Neuronal stem cell (in vitro differentiated cells): Measurements from ENCODE around the gene MINDY4B.

Source experiments
- DNase-seq: peaks from one replicate; pipeline ENCODE4 v3.0.0-alpha.2; 2013; ENCODE audit warnings: low spot score
- H2AFZ ChIP-seq: one replicate; pipeline ENCODE4 v1.6.1; 2013; ENCODE audit warnings: mild to moderate bottlenecking, low read length, inconsistent platforms
- H2AK5ac ChIP-seq: 2 replicates; pipeline ENCODE4 v1.6.1; 2013; ENCODE audit warnings: low read depth, mild to moderate bottlenecking, inconsistent platforms, low read length, moderate library complexity, mixed read lengths
- H2BK120ac ChIP-seq: 2 replicates; pipeline ENCODE4 v1.6.1; 2013; ENCODE audit warnings: low read depth, mild to moderate bottlenecking, inconsistent platforms, low read length, moderate library complexity, mixed read lengths
- H2BK12ac ChIP-seq: one replicate; pipeline ENCODE4 v1.6.1; 2013; ENCODE audit warnings: low read length, inconsistent platforms
- H2BK15ac ChIP-seq: 2 replicates; pipeline ENCODE4 v1.6.1; 2013; ENCODE audit warnings: mild to moderate bottlenecking, low read length, inconsistent platforms, mixed read lengths
- H2BK5ac ChIP-seq: one replicate; pipeline ENCODE4 v1.6.1; 2013; ENCODE audit warnings: inconsistent platforms, mild to moderate bottlenecking, low read length, moderate library complexity
- H3K14ac ChIP-seq: one replicate; pipeline ENCODE4 v1.6.1; 2013; ENCODE audit warnings: low read length, inconsistent platforms
- H3K18ac ChIP-seq: 2 replicates; pipeline ENCODE4 v1.6.1; 2013; ENCODE audit warnings: low read length, inconsistent platforms
- H3K23ac ChIP-seq: 2 replicates; pipeline ENCODE4 v1.6.1; 2013; ENCODE audit warnings: low read depth, mild to moderate bottlenecking, mixed read lengths, low read length, inconsistent platforms; ENCODE audit not compliant: poor library complexity
- H3K27ac ChIP-seq: replicated peaks from 3 replicates; pipeline ENCODE4 v1.5.1; 2013; ENCODE audit warnings: low read length, inconsistent platforms
- H3K27me3 ChIP-seq, 3 experiments: 2 replicates each; pipeline ENCODE4 v1.6.1; 2013; ENCODE audit warnings: low read length in 3 of 3, mild to moderate bottlenecking in 2 of 3, inconsistent platforms in 1 of 3, low read depth in 1 of 3, mixed read lengths in 1 of 3, moderate library complexity in 1 of 3; ENCODE audit not compliant: control insufficient read depth in 3 of 3, insufficient read depth in 3 of 3
- H3K36me3 ChIP-seq, 2 donors: replicated peaks in 1 of 2; 2 replicates each; pipeline ENCODE4 v1.6.1; 2013; ENCODE audit warnings: low read length in 2 of 2; ENCODE audit not compliant: control insufficient read depth in 2 of 2, insufficient read depth in 2 of 2
- H3K4ac ChIP-seq: 2 replicates; pipeline ENCODE4 v1.6.1; 2013; ENCODE audit warnings: inconsistent platforms, mild to moderate bottlenecking, low read length, moderate library complexity
- H3K4me1 ChIP-seq, 2 donors: 1 replicate in 1 of 2; 2 replicates in 1 of 2; pipeline ENCODE4 v1.6.1; 2013; ENCODE audit warnings: low read length in 2 of 2, low read depth in 1 of 2; ENCODE audit not compliant: control insufficient read depth in 2 of 2, insufficient read depth in 1 of 2
- H3K4me2 ChIP-seq: one replicate; pipeline ENCODE4 v1.6.1; 2013; ENCODE audit warnings: mild to moderate bottlenecking, low read length, inconsistent platforms; ENCODE audit not compliant: insufficient read depth, poor library complexity, severe bottlenecking
- H3K4me3 ChIP-seq, 2 donors: 2 replicates each; pipeline ENCODE4 v1.5.1; 2013; ENCODE audit warnings: low read length in 2 of 2, mild to moderate bottlenecking in 2 of 2, inconsistent platforms in 1 of 2, moderate library complexity in 1 of 2
- H3K79me1 ChIP-seq: one replicate; pipeline ENCODE4 v1.6.1; 2013; ENCODE audit warnings: low read depth, mild to moderate bottlenecking, inconsistent platforms, low read length, moderate library complexity
- H3K9ac ChIP-seq: one replicate; pipeline ENCODE4 v1.6.1; 2013; ENCODE audit warnings: mild to moderate bottlenecking, low read depth, low read length, inconsistent platforms; ENCODE audit not compliant: poor library complexity
- H3K9me3 ChIP-seq, 2 donors: replicated peaks in 1 of 2; 2 replicates each; pipeline versions ENCODE3 to v1.6.1; 2013; ENCODE audit warnings: low read length in 2 of 2, mild to moderate bottlenecking in 2 of 2, inconsistent platforms in 1 of 2, low read depth in 1 of 2, mixed read lengths in 1 of 2, moderate library complexity in 1 of 2; ENCODE audit not compliant: control insufficient read depth in 2 of 2, insufficient read depth in 1 of 2
- H4K8ac ChIP-seq: one replicate; pipeline ENCODE4 v1.6.1; 2013; ENCODE audit warnings: low read depth, mild to moderate bottlenecking, inconsistent platforms, low read length, moderate library complexity
- H4K91ac ChIP-seq: one replicate; pipeline ENCODE4 v1.6.1; 2013; ENCODE audit warnings: low read length, low read depth, mild to moderate bottlenecking, inconsistent platforms; ENCODE audit not compliant: poor library complexity
- WGBS, 2 donors: extraction: QIAGEN DNeasy Blood & Tissue Kit; methylation state at CpG; one replicate each; pipeline ENCODE4 v1.1.7; 2013; ENCODE audit warnings: missing lambda C conversion rate in 2 of 2, mixed read lengths in 1 of 2; ENCODE audit not compliant: insufficient read length in 2 of 2, insufficient replicate concordance in 1 of 2; ENCODE audit errors: extremely low coverage in 2 of 2; 5-methylcytosine and 5-hydroxymethylcytosine counted together

MINDY4B gene

DNA sequence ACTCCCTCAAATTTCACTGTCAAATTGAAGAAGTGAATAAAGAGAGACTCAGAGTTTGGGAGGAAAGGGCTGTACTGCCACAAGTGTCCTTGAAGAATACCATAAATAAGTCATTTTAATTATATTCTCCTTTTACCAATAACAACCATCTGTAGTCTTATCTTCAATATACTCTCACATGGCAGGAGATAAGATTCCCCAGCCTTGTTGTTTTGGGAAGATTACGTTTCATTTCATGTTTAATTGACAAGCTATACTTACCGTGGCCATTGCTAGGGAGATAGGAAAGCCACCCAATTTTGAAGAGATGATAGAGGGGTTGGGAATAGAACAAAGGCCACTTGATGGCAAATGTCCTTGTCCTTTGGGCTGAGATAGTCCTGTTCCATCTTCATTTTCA lies 2.3 kb downstream of the MINDY4B start:
- H2BK120ac ChIP-seq = no peak overlapping the region
- H4K8ac ChIP-seq = no peak overlapping the region
- H3K4me2 ChIP-seq = no peak overlapping the region
- DNase-seq = no peak
- no peak overlapping the region for H3K27ac ChIP-seq
- no peak overlapping the region for H4K91ac ChIP-seq
- H2AFZ ChIP-seq = no peak overlapping the region
- H3K4me3 ChIP-seq = no peak overlapping the region
- WGBS, 2 donors = no CpG with 5 or more reads among the region's 2 CpGs
- no peaks in the 10 kb centered on the region for H3K79me1 ChIP-seq
- H2BK12ac ChIP-seq = no peak overlapping the region
- no peak overlapping the region for H3K14ac ChIP-seq
- H2BK5ac ChIP-seq = no peak overlapping the region
- no peak overlapping the region for H3K4ac ChIP-seq
- H3K27me3 ChIP-seq = peaks cover 0 to 19% (median 0%) of the 10 kb centered on the region in 3 experiments
- no peaks in the 10 kb centered on the region for H3K9me3 ChIP-seq
- no peak overlapping the region for H3K18ac ChIP-seq
- H3K4me1 ChIP-seq = peaks cover 0 to 4% of the 10 kb centered on the region in 2 donors
- no peak overlapping the region for H2BK15ac ChIP-seq
- no peaks in the 10 kb centered on the region for H3K36me3 ChIP-seq
- no peak overlapping the region for H3K9ac ChIP-seq
- no peak overlapping the region for H2AK5ac ChIP-seq
- no peak overlapping the region for H3K23ac ChIP-seq

DNA sequence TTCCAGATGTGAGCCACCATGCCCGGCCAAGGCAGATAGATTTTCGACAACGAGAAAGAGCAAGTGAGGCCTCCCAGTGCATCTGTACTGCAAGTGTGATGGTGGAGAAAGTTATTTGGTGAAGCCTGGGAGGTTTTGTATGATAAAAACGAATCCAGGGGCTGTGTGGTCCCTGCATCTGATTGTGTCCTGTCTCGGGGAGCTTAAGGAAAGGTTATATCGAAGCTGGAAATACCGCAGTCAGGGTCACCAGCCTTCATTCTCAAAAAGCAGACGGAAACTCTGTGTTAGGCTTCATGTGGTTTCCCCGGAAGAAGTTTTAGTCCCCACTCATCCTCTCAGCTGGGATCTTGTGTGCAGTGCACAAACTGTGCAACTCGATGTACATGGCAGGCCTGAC lies 3.4 kb downstream of the MINDY4B start:
- Histone ChIP-seq H2BK5ac (no peak overlapping the region), H4K91ac (no peak overlapping the region), H3K27me3 (peaks cover 0 to 19% (median 0%) of the 10 kb centered on the region in 3 experiments), H3K4me1 (peaks cover 0 to 5% of the 10 kb centered on the region in 2 donors), H3K9ac (no peak overlapping the region), H3K14ac (no peak overlapping the region), H4K8ac (no peak overlapping the region), H2BK15ac (no peak overlapping the region), H3K9me3 (no peaks in the 10 kb centered on the region), H2BK12ac (no peak overlapping the region), H3K4ac (no peak overlapping the region), H2AK5ac (no peak overlapping the region), H2BK120ac (no peak overlapping the region), H3K4me2 (no peak overlapping the region), H2AFZ (no peak overlapping the region), H3K23ac (no peak overlapping the region), H3K27ac (no peak overlapping the region), H3K4me3 (no peak overlapping the region), H3K36me3 (no peaks in the 10 kb centered on the region), H3K79me1 (no peaks in the 10 kb centered on the region), H3K18ac (no peak overlapping the region)
- DNase-seq = no peak
- WGBS, 2 donors = no CpG with 5 or more reads among the region's 10 CpGs

DNA sequence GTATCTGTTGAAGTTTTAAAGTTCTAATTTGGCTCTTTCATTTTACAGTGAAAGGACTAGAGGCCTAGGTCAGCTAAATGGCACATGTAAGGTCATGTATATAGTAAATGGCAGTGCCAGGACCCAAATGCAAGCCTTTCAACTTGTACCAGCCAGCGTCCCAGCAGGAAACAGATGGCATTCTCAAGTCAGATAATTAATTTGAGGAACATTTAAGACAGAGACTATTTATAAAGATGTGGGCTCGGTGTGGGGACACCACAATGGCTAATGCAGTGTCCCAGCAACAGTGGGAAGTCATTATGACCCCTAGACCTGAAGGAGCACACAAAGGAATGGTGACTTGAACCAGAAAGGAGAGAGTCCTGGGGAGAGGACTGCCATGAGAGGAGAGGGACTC lies 6.1 kb downstream of the MINDY4B start:
- no peak overlapping the region for H2BK5ac ChIP-seq
- peaks cover 0 to 5% of the 10 kb centered on the region in 2 donors for H3K4me1 ChIP-seq
- WGBS, 2 donors = no CpG with 5 or more reads among the region's 2 CpGs
- H3K27ac ChIP-seq = no peak overlapping the region
- no peak overlapping the region for H3K23ac ChIP-seq
- no peak overlapping the region for H3K4me3 ChIP-seq
- H3K18ac ChIP-seq = peak overlapping the region; percentile 63
- no peak overlapping the region for H2BK15ac ChIP-seq
- no peaks in the 10 kb centered on the region for H3K79me1 ChIP-seq
- no peak overlapping the region for H3K9ac ChIP-seq
- no peak overlapping the region for H2BK120ac ChIP-seq
- no peaks in the 10 kb centered on the region for H3K36me3 ChIP-seq
- H2AK5ac ChIP-seq = no peak overlapping the region
- H3K4me2 ChIP-seq = no peak overlapping the region
- peaks cover 0 to 11% (median 0%) of the 10 kb centered on the region in 3 experiments for H3K27me3 ChIP-seq
- no peak for DNase-seq
- H4K91ac ChIP-seq = no peak overlapping the region
- no peaks in the 10 kb centered on the region for H3K9me3 ChIP-seq
- H4K8ac ChIP-seq = no peak overlapping the region
- H3K14ac ChIP-seq = no peak overlapping the region
- no peak overlapping the region for H3K4ac ChIP-seq
- no peak overlapping the region for H2BK12ac ChIP-seq
- no peak overlapping the region for H2AFZ ChIP-seq

GRCh38 chr3:150898046-150898754 lies 7.0 kb downstream of the MINDY4B start:
- no peak overlapping the region for H3K27ac ChIP-seq
- peaks cover 0 to 5% of the 10 kb centered on the region in 2 donors for H3K4me1 ChIP-seq
- H3K4ac ChIP-seq = no peak overlapping the region
- H4K91ac ChIP-seq = no peak overlapping the region
- H3K18ac ChIP-seq = no peak overlapping the region
- H3K27me3 ChIP-seq = peaks cover 0 to 5% (median 0%) of the 10 kb centered on the region in 3 experiments
- no peak overlapping the region for H2BK5ac ChIP-seq
- H3K9ac ChIP-seq = no peak overlapping the region
- no peak overlapping the region for H3K14ac ChIP-seq
- DNase-seq = no peak
- H3K36me3 ChIP-seq = no peaks in the 10 kb centered on the region
- no peak overlapping the region for H4K8ac ChIP-seq
- H2AFZ ChIP-seq = no peak overlapping the region
- H2BK12ac ChIP-seq = no peak overlapping the region
- no peak overlapping the region for H3K4me3 ChIP-seq
- no peaks in the 10 kb centered on the region for H3K9me3 ChIP-seq
- no peak overlapping the region for H2BK15ac ChIP-seq
- no peak overlapping the region for H3K4me2 ChIP-seq
- no peak overlapping the region for H3K23ac ChIP-seq
- H2BK120ac ChIP-seq = no peak overlapping the region
- no CpG with 5 or more reads among the region's 3 CpGs for WGBS, 2 donors
- no peak overlapping the region for H2AK5ac ChIP-seq
- H3K79me1 ChIP-seq = no peaks in the 10 kb centered on the region
